RWPE1 (cell line): Measurements from ENCODE around the gene BANP.
"Not testable (repeated sequence)": the region's sequence is repeated elsewhere in the genome, so short reads cannot be mapped to it uniquely, and the experiment has no call there.

Experiments used
- CTCF ChIA-PET: fragments of 350-600 bp; sonication (Branson Sonifier 250); formaldehyde crosslinking; extraction: SDS; loops from one replicate; lab custom pipeline; 2021; lab: Yijun Ruan, JAX
- POLR2A ChIA-PET: fragments of 400-600 bp; formaldehyde crosslinking; extraction: SDS; loops from one replicate; lab custom pipeline; 2020; ENCODE audit warnings: antibody characterized with exemption; ENCODE audit not compliant: low non-redundant PET; lab: Yijun Ruan, JAX
- DNase-seq: peaks from one replicate; pipeline ENCODE4 v3.0.0; 2012; ENCODE audit warnings: low spot score
- H3K27ac ChIP-seq: fragments of 450-650 bp; 2 replicates; pipeline ENCODE4 v1.5.1; 2017
- CTCF ChIP-seq: fragments of 450-650 bp; conservative IDR thresholded peaks from 2 replicates; pipeline ENCODE4 v1.5.1; 2017; ENCODE audit warnings: low read depth, mild to moderate bottlenecking

BANP gene

GRCh38 chr16:88048985-88049384, 97.8 kb downstream of the BANP start:
- ChIA-PET POLR2A (no interaction called here), CTCF (interaction anchor here (0.6 kb wide), 1 partner anchor 394 kb away, joined by 3 read pairs; no protein-coding TSS in a partner anchor)
- DNase-seq: no peak
- no peak overlapping the region for H3K27ac ChIP-seq
- TF ChIP-seq CTCF: no peak

GRCh38 chr16:88049561-88050545, 98.6 kb downstream of the BANP start:
- no peak for DNase-seq
- H3K27ac ChIP-seq: no peak overlapping the region
- TF ChIP-seq CTCF: no peak
- CTCF ChIA-PET: interaction anchor here (0.6 kb wide), 2 partner anchors 390 to 394 kb away, joined by 3 read pairs; no protein-coding TSS in a partner anchor
- POLR2A ChIA-PET: no interaction called here

GRCh38 chr16:88050952-88051660, 99.9 kb downstream of the BANP start:
- ChIA-PET CTCF (interaction anchor here (0.6 kb wide), 1 partner anchor 388 kb away, joined by 3 read pairs; no protein-coding TSS in a partner anchor), POLR2A (no interaction called here)
- no peak for TF ChIP-seq CTCF
- DNase-seq: no peak
- H3K27ac ChIP-seq: no peak overlapping the region

GRCh38 chr16:88052661-88053060, 101.4 kb downstream of the BANP start:
- no peak for TF ChIP-seq CTCF
- POLR2A ChIA-PET: no interaction called here
- H3K27ac ChIP-seq: no peak overlapping the region
- CTCF ChIA-PET: no interaction called here
- DNase-seq: no peak

- POLR2A ChIA-PET, CTCF ChIA-PET, DNase-seq, H3K27ac ChIP-seq: not testable (repeated sequence)
These were observed 102.2 kb downstream of the BANP start for GRCh38 chr16:88053479-88053878.

- CTCF ChIA-PET: interaction anchor here (0.5 kb wide), 1 partner anchor 382 kb away, joined by 3 read pairs; no protein-coding TSS in a partner anchor
- no peak for DNase-seq
- H3K27ac ChIP-seq: no peak overlapping the region
- TF ChIP-seq CTCF: no peak
- POLR2A ChIA-PET: no interaction called here
These were observed 104.1 kb downstream of the BANP start for GRCh38 chr16:88055356-88055755.
